Stimulated activated CD4-positive, alpha-beta T cell treated with anti-CD3 and anti-CD28 coated beads, Interleukin-4, amount 100 ng/mL, for 24 hours (primary cell): ENCODE measurements around the gene BTNL9.
A peak's percentile ranks its signal among the peaks of the same experiment; 100 is the strongest.
"Not testable (repeated sequence)": the region's sequence is repeated elsewhere in the genome, so short reads cannot be mapped to it uniquely, and the experiment has no call there.

Experiments used
- DNase-seq: peaks from one replicate; pipeline ENCODE4 v3.0.0-alpha.2; 2020

Gene BTNL9

GRCh38 chr5:181043285-181044092, 3.4 kb downstream of the BTNL9 start:
- no peak for DNase-seq

GRCh38 chr5:181044093-181044599, 4.1 kb downstream of the BTNL9 start:
- DNase-seq: no peak

GRCh38 chr5:181044662-181045305, 4.7 kb downstream of the BTNL9 start:
- no peak for DNase-seq

- no peak for DNase-seq
These were observed 5.2 kb downstream of the BTNL9 start for GRCh38 chr5:181045316-181045715.

- not testable (repeated sequence) for DNase-seq
These were observed 5.8 kb downstream of the BTNL9 start for GRCh38 chr5:181045857-181046256.

GRCh38 chr5:181047288-181047687, 7.2 kb downstream of the BTNL9 start:
- DNase-seq: no peak

- peak; percentile 2 for DNase-seq
These were observed 7.9 kb downstream of the BTNL9 start for GRCh38 chr5:181047921-181048320.

- peak; percentile 0 for DNase-seq
These were observed 9.9 kb downstream of the BTNL9 start for GRCh38 chr5:181050016-181050415.

- DNase-seq: no peak
These were observed 12.0 kb downstream of the BTNL9 start for GRCh38 chr5:181051841-181052671.

- DNase-seq: no peak
These were observed 12.8 kb downstream of the BTNL9 start for GRCh38 chr5:181052672-181053487.

- no peak for DNase-seq
These were observed 13.5 kb downstream of the BTNL9 start for GRCh38 chr5:181053488-181054121.

GRCh38 chr5:181054138-181054537, 14.1 kb downstream of the BTNL9 start:
- no peak for DNase-seq

GRCh38 chr5:181054871-181055459, 14.9 kb downstream of the BTNL9 start:
- DNase-seq: no peak

- DNase-seq: no peak
These were observed 16.4 kb downstream of the BTNL9 start for GRCh38 chr5:181056431-181056830.

- no peak for DNase-seq
These were observed 18.3 kb downstream of the BTNL9 start for GRCh38 chr5:181058321-181058720.

- no peak for DNase-seq
These were observed 18.8 kb downstream of the BTNL9 start for GRCh38 chr5:181058786-181059296.

- DNase-seq: no peak
These were observed 19.5 kb downstream of the BTNL9 start for GRCh38 chr5:181059297-181060230.

- DNase-seq: no peak
These were observed 20.1 kb downstream of the BTNL9 start for GRCh38 chr5:181060231-181060590.

- no peak for DNase-seq
These were observed 20.9 kb downstream of the BTNL9 start for GRCh38 chr5:181060924-181061323.

- DNase-seq: no peak
These were observed 21.6 kb downstream of the BTNL9 start for GRCh38 chr5:181061645-181062044.
